KMS-11 (cell line): ENCODE results near the gene CNOT3.
A peak's percentile ranks its signal among the peaks of the same experiment; 100 is the strongest.

ENCODE experiments used
- H2AFZ ChIP-seq: fragments of 200-600 bp; sonication (generic); 2 replicates; pipeline ENCODE4 v1.6.1; 2016; ENCODE audit warnings: antibody characterized with exemption, mixed run types, low read depth
- H3K27ac ChIP-seq: fragments of 200-600 bp; sonication (generic); 2 replicates; pipeline ENCODE4 v1.6.1; 2016; ENCODE audit warnings: mild to moderate bottlenecking, mixed run types
- H3K27me3 ChIP-seq: fragments of 200-600 bp; sonication (generic); 2 replicates; pipeline ENCODE4 v1.6.1; 2017; ENCODE audit warnings: mild to moderate bottlenecking, low read depth, mixed run types, moderate library complexity; ENCODE audit not compliant: insufficient read depth
- H3K36me3 ChIP-seq: fragments of 200-600 bp; sonication (generic); 2 replicates; pipeline ENCODE4 v1.6.1; 2017; ENCODE audit warnings: mild to moderate bottlenecking, mixed run types; ENCODE audit not compliant: insufficient read depth
- H3K4me1 ChIP-seq: fragments of 200-600 bp; sonication (generic); 2 replicates; pipeline ENCODE4 v1.6.1; 2016; ENCODE audit warnings: mild to moderate bottlenecking, low read depth, mixed run types; ENCODE audit not compliant: poor library complexity, severe bottlenecking
- H3K4me2 ChIP-seq: fragments of 200-600 bp; sonication (generic); 2 replicates; pipeline ENCODE4 v1.7.0; 2016; ENCODE audit warnings: mild to moderate bottlenecking, mixed run types
- H3K4me3 ChIP-seq: fragments of 200-600 bp; sonication (generic); IDR thresholded peaks from 2 replicates; pipeline ENCODE4 v1.6.1; 2017; ENCODE audit warnings: low read depth, low read length, mixed read lengths; ENCODE audit not compliant: insufficient read depth
- H3K79me2 ChIP-seq: fragments of 200-600 bp; sonication (generic); 2 replicates; pipeline ENCODE4 v1.6.1; 2016; ENCODE audit warnings: low read depth, mixed run types; ENCODE audit not compliant: insufficient read depth
- H3K9ac ChIP-seq: fragments of 200-600 bp; sonication (generic); 2 replicates; pipeline ENCODE4 v1.6.1; 2016; ENCODE audit warnings: mild to moderate bottlenecking, mixed run types
- H4K20me1 ChIP-seq: fragments of 200-600 bp; sonication (generic); 2 replicates; pipeline ENCODE4 v1.6.1; 2016; ENCODE audit warnings: mild to moderate bottlenecking, mixed run types; ENCODE audit not compliant: insufficient read depth
- TF ChIP-seq, protein P1 (sequence below): fragments of 200-600 bp; sonication (generic); conservative IDR thresholded peaks from 2 replicates; pipeline ENCODE4 v1.6.1; 2017; ENCODE audit warnings: low read depth, mild to moderate bottlenecking, antibody characterized with exemption, low read length, moderate library complexity, mixed read lengths

Gene CNOT3

DNA sequence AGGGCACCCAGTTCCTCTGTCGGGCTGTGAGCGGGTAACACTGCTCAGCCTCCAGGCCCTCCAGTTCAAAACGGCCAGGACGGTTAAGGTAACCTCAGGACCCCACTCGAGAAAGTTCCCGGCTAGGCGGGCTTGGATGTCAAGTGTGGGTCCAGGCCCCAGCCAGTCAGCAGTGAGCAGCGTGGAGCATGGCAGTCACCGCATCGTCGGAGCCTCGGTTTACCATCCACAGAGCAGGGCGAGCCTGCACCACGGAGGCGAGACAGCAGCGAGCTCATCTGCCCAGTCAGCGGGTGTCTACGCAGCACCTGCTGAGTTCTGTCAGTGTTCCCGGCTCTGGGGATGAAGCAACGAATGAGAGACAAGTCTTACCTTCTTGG is 8.0 kb upstream of the CNOT3 start:
- no peaks in the 10 kb centered on the region for H4K20me1 ChIP-seq
- TF ChIP-seq, protein P1, sequence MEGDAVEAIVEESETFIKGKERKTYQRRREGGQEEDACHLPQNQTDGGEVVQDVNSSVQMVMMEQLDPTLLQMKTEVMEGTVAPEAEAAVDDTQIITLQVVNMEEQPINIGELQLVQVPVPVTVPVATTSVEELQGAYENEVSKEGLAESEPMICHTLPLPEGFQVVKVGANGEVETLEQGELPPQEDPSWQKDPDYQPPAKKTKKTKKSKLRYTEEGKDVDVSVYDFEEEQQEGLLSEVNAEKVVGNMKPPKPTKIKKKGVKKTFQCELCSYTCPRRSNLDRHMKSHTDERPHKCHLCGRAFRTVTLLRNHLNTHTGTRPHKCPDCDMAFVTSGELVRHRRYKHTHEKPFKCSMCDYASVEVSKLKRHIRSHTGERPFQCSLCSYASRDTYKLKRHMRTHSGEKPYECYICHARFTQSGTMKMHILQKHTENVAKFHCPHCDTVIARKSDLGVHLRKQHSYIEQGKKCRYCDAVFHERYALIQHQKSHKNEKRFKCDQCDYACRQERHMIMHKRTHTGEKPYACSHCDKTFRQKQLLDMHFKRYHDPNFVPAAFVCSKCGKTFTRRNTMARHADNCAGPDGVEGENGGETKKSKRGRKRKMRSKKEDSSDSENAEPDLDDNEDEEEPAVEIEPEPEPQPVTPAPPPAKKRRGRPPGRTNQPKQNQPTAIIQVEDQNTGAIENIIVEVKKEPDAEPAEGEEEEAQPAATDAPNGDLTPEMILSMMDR, result no peak
- no peak overlapping the region for H3K4me2 ChIP-seq
- no peak overlapping the region for H2AFZ ChIP-seq
- no peaks in the 10 kb centered on the region for H3K79me2 ChIP-seq
- H3K9ac ChIP-seq, result no peak overlapping the region
- no peak overlapping the region for H3K27ac ChIP-seq
- no peak overlapping the region for H3K4me3 ChIP-seq
- H3K27me3 ChIP-seq, result no peaks in the 10 kb centered on the region
- H3K4me1 ChIP-seq, result no peaks in the 10 kb centered on the region
- H3K36me3 ChIP-seq, result no peaks in the 10 kb centered on the region

DNA sequence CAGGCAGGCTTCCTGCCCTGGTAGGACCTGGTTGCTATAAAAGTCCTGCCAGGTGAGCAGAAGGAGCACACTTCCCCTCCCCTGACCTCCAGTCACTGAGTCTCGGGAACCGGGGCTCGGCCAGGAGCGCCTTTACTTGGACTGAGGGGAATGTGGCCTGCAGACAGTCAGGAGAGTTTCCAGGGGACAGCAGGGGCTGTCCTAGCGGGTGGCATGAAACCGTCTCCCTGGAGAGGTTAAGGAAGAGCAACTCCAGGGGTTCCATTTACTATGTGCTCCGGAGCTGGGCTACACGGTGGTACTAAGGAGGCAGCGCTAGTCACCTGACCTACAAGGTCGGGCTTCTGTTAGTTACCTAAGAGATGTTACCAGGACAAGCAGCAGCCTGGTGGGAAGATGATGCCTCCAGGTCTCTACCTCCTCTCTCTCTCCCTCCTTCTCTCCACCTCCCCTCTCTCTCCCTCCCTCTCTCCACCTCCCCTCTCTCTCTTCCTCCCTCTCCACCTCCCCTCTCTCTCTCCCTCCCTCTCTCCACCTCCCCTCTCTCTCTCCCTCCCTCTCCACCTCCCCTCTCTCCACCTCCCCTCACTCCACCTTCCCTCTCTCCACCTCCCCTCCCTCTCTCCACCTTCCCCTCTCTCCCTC is 4.1 kb upstream of the CNOT3 start:
- Histone ChIP-seq H3K27ac (no peak overlapping the region), H3K79me2 (peaks cover 7% of the 10 kb centered on the region), H3K36me3 (no peaks in the 10 kb centered on the region), H3K4me1 (peaks cover 8% of the 10 kb centered on the region), H3K9ac (no peak overlapping the region), H4K20me1 (no peaks in the 10 kb centered on the region), H2AFZ (no peak overlapping the region), H3K4me3 (no peak overlapping the region), H3K4me2 (no peak overlapping the region), H3K27me3 (no peaks in the 10 kb centered on the region)
- TF ChIP-seq, protein P1, result no peak

DNA sequence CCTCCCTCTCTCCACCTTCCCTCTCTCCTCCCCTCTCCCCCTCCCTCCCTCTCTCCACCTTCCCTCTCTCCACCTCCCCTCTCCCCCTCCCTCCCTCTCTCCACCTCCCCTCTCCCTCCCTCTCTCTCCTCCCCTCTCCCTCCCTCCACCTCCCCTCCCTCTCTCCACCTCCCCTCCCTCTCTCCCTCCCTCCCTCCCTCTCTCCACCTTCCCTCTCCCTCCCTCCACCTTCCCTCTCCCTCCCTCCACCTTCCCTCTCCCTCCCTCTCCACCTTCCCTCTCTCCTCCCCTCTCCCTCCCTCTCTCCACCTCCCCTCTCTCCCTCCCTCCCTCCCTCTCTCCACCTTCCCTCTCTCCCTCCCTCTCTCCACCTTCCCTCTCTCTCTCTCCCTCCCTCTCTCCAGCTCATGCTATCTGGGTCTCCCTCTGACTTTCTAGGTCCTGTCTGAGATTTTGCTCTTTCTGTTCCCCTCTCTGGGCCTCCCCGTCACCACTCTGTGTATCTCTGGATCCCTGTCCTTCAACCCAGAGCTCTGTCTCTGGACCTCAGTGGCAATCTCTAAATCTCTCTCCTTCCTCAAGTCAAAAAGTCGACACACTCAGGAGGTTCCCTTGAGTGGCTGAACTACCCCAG is 3.5 kb upstream of the CNOT3 start:
- H3K4me2 ChIP-seq, result no peak overlapping the region
- TF ChIP-seq, protein P1, result no peak
- no peaks in the 10 kb centered on the region for H3K27me3 ChIP-seq
- H3K4me1 ChIP-seq, result peaks cover 13% of the 10 kb centered on the region
- H3K36me3 ChIP-seq, result no peaks in the 10 kb centered on the region
- no peak overlapping the region for H3K9ac ChIP-seq
- H3K4me3 ChIP-seq, result no peak overlapping the region
- peaks cover 13% of the 10 kb centered on the region for H3K79me2 ChIP-seq
- no peak overlapping the region for H2AFZ ChIP-seq
- H3K27ac ChIP-seq, result no peak overlapping the region
- no peaks in the 10 kb centered on the region for H4K20me1 ChIP-seq

DNA sequence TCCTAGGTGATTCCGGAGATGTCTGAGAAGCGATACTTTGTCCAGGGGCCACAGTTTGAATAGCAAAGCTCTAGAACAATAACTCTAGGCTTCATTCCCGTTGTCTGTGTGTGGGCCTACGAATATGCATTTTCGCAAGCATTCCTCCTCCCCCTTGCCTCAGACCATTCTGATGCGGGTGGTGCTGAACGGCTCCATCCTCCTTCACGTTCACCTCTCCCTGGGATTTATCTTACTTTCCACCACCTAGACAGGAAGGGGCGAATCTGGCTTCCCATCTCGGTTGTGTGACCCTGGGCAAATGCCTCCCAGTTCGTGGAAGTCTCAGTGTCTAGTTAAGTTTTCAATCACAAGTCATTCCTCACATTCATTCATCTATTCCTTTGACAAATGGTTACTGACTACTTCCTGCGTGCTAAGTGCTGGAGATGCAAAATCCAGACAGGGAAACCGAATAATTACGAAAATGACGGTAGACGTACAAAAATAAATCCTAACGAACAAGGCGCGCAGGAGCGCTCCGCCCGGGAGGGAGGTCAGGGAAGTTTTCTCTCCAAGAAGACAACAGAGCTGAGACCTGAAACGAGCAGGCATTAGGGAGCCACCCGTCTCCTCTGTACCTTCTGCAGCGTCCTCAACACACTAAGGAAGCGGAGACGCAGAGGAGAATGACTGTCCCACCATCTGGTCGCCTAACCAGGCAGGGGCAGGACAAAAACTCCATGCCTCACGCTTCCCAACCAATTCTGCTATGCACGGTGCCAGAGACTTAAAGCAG is 1.3 kb upstream of the CNOT3 start:
- H3K36me3 ChIP-seq, result no peaks in the 10 kb centered on the region
- H2AFZ ChIP-seq, result peak overlapping the region; percentile 72
- no peak overlapping the region for H3K27ac ChIP-seq
- H4K20me1 ChIP-seq, result no peaks in the 10 kb centered on the region
- TF ChIP-seq, protein P1, result no peak
- no peak overlapping the region for H3K4me3 ChIP-seq
- H3K79me2 ChIP-seq, result peaks cover 35% of the 10 kb centered on the region
- H3K4me1 ChIP-seq, result peaks cover 16% of the 10 kb centered on the region
- no peaks in the 10 kb centered on the region for H3K27me3 ChIP-seq
- H3K9ac ChIP-seq, result peak overlapping the region; percentile 10; the same call in 1 of the 2 replicates
- peak overlapping the region; percentile 95 for H3K4me2 ChIP-seq
